OCI-LY7 (cell line): ENCODE measurements around the gene MRPL53. TPM values are rescaled to one million over a fixed set of nuclear protein-coding genes. Genes with fewer than 3 reads are reported as not detected.

ENCODE experiments used
- BruUV-seq: library from RNA; stranded (reverse); fragments of 400-500 nt; replicated peaks from 2 replicates; lab custom pipeline; 2021; lab: Mats Ljungman, UMichigan
- CTCF ChIA-PET: fragments of 300-600 bp; sonication (Branson Sonifier 250); formaldehyde crosslinking; loops from one replicate; lab custom pipeline; 2022; ENCODE audit warnings: antibody characterized with exemption; ENCODE audit not compliant: unreplicated experiment; lab: Charles Lee
- POLR2A ChIA-PET: fragments of 300-600 bp; sonication (Branson Sonifier 250); formaldehyde crosslinking; loops from one replicate; lab custom pipeline; 2022; ENCODE audit warnings: antibody characterized with exemption; lab: Charles Lee
- DNase-seq: peaks from one replicate; pipeline ENCODE4 v3.0.0-alpha.2; 2015; ENCODE audit warnings: low spot score
- H2AFZ ChIP-seq: fragments of 200-600 bp; sonication (generic), shearing (Covaris generic); 2 replicates; pipeline ENCODE4 v1.6.1; 2014; ENCODE audit warnings: mild to moderate bottlenecking, antibody characterized with exemption, low read length, moderate library complexity
- H3K27ac ChIP-seq: fragments of 200-600 bp; sonication (generic); 2 replicates; pipeline ENCODE4 v1.5.1; 2014; ENCODE audit warnings: mixed run types, low read depth, mild to moderate bottlenecking, moderate library complexity, low read length, inconsistent platforms; ENCODE audit not compliant: poor library complexity, severe bottlenecking
- H3K36me3 ChIP-seq: fragments of 200-600 bp; sonication (generic); 2 replicates; pipeline ENCODE4 v1.6.1; 2014; ENCODE audit warnings: mild to moderate bottlenecking, antibody characterized with exemption, low read length, moderate library complexity, mixed read lengths; ENCODE audit not compliant: insufficient read depth
- H3K4me1 ChIP-seq: fragments of 200-600 bp; sonication (generic); 2 replicates; pipeline ENCODE4 v1.5.1; 2014; ENCODE audit warnings: mild to moderate bottlenecking, low read length; ENCODE audit not compliant: insufficient read depth, poor library complexity, severe bottlenecking
- H3K4me2 ChIP-seq: fragments of 200-600 bp; sonication (generic); 2 replicates; pipeline ENCODE4 v1.6.1; 2014; ENCODE audit warnings: mild to moderate bottlenecking, low read length
- H3K4me3 ChIP-seq: fragments of 200-600 bp; sonication (generic); 2 replicates; pipeline ENCODE4 v1.5.1; 2014; ENCODE audit warnings: mild to moderate bottlenecking, low read depth, low read length; ENCODE audit not compliant: poor library complexity, severe bottlenecking
- H3K79me2 ChIP-seq: fragments of 200-600 bp; sonication (generic); 2 replicates; pipeline ENCODE4 v1.6.1; 2016; ENCODE audit warnings: low read depth, mild to moderate bottlenecking, low read length, moderate library complexity, mixed read lengths; ENCODE audit not compliant: insufficient read depth
- H3K9me2 ChIP-seq: fragments of 200-600 bp; sonication (generic); 2 replicates; pipeline ENCODE4 v1.6.1; 2016; ENCODE audit warnings: mild to moderate bottlenecking, low read length, mixed read lengths; ENCODE audit not compliant: insufficient read depth
- H3K9me3 ChIP-seq: fragments of 200-600 bp; sonication (generic); 2 replicates; pipeline ENCODE4 v1.6.1; 2014; ENCODE audit warnings: mild to moderate bottlenecking, mixed run types, low read length, mixed read lengths
- H4K20me1 ChIP-seq: fragments of 200-600 bp; sonication (generic); 2 replicates; pipeline ENCODE4 v1.6.1; 2014; ENCODE audit warnings: mild to moderate bottlenecking, antibody characterized with exemption, low read length, moderate library complexity, mixed read lengths; ENCODE audit not compliant: insufficient read depth
- EZH2phosphoT487 ChIP-seq: fragments of 200-600 bp; sonication (generic); IDR thresholded peaks from 2 replicates; pipeline ENCODE4 v1.6.1; 2018; ENCODE audit warnings: low read depth, borderline replicate concordance, mild to moderate bottlenecking, mixed run types, antibody characterized with exemption, low read length, moderate library complexity, mixed read lengths
- intact Hi-C: fragments of 100-400 bp; cut with micrococcal nuclease; formaldehyde crosslinking; loops from one replicate; pipeline ENCODE4 v1.10.0; 2022; ENCODE audit not compliant: unreplicated experiment
- total RNA-seq, 2 experiments: library from RNA; depleted of rRNA in 1 of 2; stranded (reverse); fragments of >200 nt in 1 of 2; shearing (Covaris generic) in 1 of 2; gene quantifications; 2 replicates each; pipeline ENCODE4 v1.2.3, GENCODE V29; 2014 to 2022
- TF ChIP-seq, protein P1 (sequence below): fragments of 200-600 bp; sonication (generic); conservative IDR thresholded peaks from 2 replicates; pipeline ENCODE4 v1.5.1; 2014; ENCODE audit warnings: mild to moderate bottlenecking, antibody characterized with exemption, low read length, moderate library complexity, mixed read lengths

The MRPL53 gene
- total RNA-seq, 2 experiments from 2014 or later = 85.7 to 102 TPM

DNA sequence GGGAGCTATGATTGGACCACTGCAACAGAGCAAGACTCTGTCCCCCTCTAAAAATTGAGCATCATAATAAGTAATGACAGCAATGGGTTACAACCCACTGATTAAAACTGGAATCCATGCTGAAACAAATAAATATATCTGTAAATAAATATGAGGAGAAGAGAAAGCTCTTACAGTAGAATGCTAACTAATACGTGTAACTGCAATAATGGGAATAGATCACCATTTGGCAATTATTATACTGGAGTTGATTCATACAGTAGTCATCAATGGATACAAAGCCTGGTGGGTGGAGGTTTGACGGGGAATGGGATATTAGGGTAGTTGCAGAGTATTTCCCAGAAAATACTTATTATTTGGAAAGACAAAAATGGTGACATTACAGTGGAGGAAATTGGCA lies 23.7 kb downstream of the MRPL53 start:
- ChIA-PET CTCF (no interaction called here), POLR2A (interaction anchor here (0.7 kb wide), 1 partner anchor 15 kb away, joined by 3 read pairs; no protein-coding TSS in a partner anchor)
- Histone ChIP-seq H4K20me1 (no peaks in the 10 kb centered on the region), H3K27ac (no peak overlapping the region), H3K9me3 (no peaks in the 10 kb centered on the region), H3K4me3 (no peak overlapping the region), H3K36me3 (no peaks in the 10 kb centered on the region), H2AFZ (no peak overlapping the region), H3K4me1 (peaks cover 29% of the 10 kb centered on the region), H3K79me2 (no peaks in the 10 kb centered on the region), H3K4me2 (no peak overlapping the region), H3K9me2 (no peaks in the 10 kb centered on the region)
- intact Hi-C loops = no loop called here
- BruUV-seq = no TSS peak
- TF ChIP-seq, protein P1, sequence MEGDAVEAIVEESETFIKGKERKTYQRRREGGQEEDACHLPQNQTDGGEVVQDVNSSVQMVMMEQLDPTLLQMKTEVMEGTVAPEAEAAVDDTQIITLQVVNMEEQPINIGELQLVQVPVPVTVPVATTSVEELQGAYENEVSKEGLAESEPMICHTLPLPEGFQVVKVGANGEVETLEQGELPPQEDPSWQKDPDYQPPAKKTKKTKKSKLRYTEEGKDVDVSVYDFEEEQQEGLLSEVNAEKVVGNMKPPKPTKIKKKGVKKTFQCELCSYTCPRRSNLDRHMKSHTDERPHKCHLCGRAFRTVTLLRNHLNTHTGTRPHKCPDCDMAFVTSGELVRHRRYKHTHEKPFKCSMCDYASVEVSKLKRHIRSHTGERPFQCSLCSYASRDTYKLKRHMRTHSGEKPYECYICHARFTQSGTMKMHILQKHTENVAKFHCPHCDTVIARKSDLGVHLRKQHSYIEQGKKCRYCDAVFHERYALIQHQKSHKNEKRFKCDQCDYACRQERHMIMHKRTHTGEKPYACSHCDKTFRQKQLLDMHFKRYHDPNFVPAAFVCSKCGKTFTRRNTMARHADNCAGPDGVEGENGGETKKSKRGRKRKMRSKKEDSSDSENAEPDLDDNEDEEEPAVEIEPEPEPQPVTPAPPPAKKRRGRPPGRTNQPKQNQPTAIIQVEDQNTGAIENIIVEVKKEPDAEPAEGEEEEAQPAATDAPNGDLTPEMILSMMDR = no peak
- TF ChIP-seq EZH2phosphoT487 = no peak
- no peak for DNase-seq

DNA sequence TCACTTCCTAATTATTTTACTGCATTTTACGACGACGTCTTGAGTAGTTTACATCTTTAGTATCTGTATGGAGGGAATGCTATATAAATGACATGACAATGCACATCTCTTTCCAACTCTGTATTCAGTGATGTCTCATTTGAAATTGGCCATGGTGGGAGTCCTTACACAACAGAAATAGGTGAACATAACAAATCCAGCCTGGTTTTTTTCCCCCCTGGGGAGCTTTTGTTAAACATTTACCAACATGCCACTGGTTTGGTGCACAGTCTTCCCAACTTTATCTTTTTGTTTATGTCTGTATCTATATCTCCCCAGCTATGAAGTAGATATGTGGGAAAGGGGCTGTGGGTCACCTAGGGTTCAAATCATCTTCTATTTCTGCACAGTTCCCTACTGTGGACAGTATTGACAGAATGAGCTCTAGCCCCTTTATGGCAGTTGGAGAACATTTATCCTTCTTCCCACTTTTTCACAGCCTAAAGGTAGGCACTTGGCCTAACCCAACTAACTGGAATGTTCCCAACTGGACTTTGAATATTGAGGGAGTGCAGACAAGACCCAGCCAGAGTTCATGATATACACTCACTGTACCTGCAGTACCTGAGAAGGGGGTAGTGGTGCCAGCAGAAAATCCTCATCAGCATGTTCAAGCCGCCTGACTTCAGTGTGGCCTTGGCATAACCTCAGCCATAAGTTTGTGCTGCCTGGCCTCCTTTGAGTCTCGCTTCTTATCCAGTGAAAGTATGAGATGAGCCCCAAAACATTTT lies 25.1 kb downstream of the MRPL53 start:
- H2AFZ ChIP-seq = no peak overlapping the region
- CTCF ChIA-PET = no interaction called here
- no peak overlapping the region for H3K4me2 ChIP-seq
- H3K79me2 ChIP-seq = no peaks in the 10 kb centered on the region
- H3K4me3 ChIP-seq = no peak overlapping the region
- TF ChIP-seq EZH2phosphoT487 = no peak
- TF ChIP-seq, protein P1 = no peak
- DNase-seq = no peak
- BruUV-seq = no TSS peak
- H4K20me1 ChIP-seq = no peaks in the 10 kb centered on the region
- H3K4me1 ChIP-seq = peaks cover 17% of the 10 kb centered on the region
- no peaks in the 10 kb centered on the region for H3K36me3 ChIP-seq
- intact Hi-C loops = no loop called here
- H3K9me2 ChIP-seq = no peaks in the 10 kb centered on the region
- POLR2A ChIA-PET = interaction anchor here (0.6 kb wide), 1 partner anchor 12 kb away, joined by 3 read pairs; no protein-coding TSS in a partner anchor
- H3K9me3 ChIP-seq = no peaks in the 10 kb centered on the region
- H3K27ac ChIP-seq = no peak overlapping the region
